Colonic mucosa (tissue), 4 donors: ENCODE measurements around the gene GRIK4. TPM values are rescaled to one million over a fixed set of nuclear protein-coding genes. Genes with fewer than 3 reads are reported as not detected.

Source experiments
- DNase-seq: peaks from one replicate; pipeline ENCODE4 v3.0.0-alpha.2; 2020
- H3K27ac ChIP-seq: fragments of 200-600 bp; one replicate; pipeline ENCODE4 v1.8.0; 2021
- H3K27me3 ChIP-seq: fragments of 200-600 bp; one replicate; pipeline ENCODE4 v1.8.0; 2021
- H3K36me3 ChIP-seq: fragments of 200-600 bp; one replicate; pipeline ENCODE4 v1.8.0; 2021
- H3K4me1 ChIP-seq: fragments of 200-600 bp; one replicate; pipeline ENCODE4 v1.8.0; 2021; ENCODE audit warnings: mild to moderate bottlenecking
- H3K4me3 ChIP-seq: fragments of 200-600 bp; one replicate; pipeline ENCODE4 v1.8.0; 2021
- H3K9ac ChIP-seq, 2 donors: one replicate each; pipeline ENCODE4 v1.7.0; 2013; ENCODE audit warnings: control low read depth in 2 of 2, low read depth in 2 of 2, low read length in 2 of 2
- H3K9me3 ChIP-seq: fragments of 200-600 bp; one replicate; pipeline ENCODE4 v1.8.0; 2021
- intact Hi-C: fragments of 100-400 bp; cut with DNase I; formaldehyde crosslinking; loops from one replicate; pipeline ENCODE4 v1.14.1; 2022
- total RNA-seq, 2 donors: library from RNA; stranded (reverse); fragmentation: NEBNext Ultra II Directional in 1 of 2; extraction: Animal tissue kit (Norgen Biotek cat#: 25700) in 1 of 2; gene quantifications; one replicate each; pipeline ENCODE4 v1.2.1, GENCODE V29; 2021
- TF ChIP-seq, protein P1 (sequence below): fragments of 200-600 bp; IDR thresholded peaks from one replicate; pipeline ENCODE4 v1.8.0; 2022; ENCODE audit warnings: antibody characterized with exemption, mild to moderate bottlenecking
- donor health status: healthy.
- donor health status: DM: no; HTN: no; CAD: no.
- donor health status: DM: no; HTN: no; CAD: no.

GRIK4 gene
- total RNA-seq, 2 donors from 2014 or later, result 0.10 to 0.21 TPM

DNA sequence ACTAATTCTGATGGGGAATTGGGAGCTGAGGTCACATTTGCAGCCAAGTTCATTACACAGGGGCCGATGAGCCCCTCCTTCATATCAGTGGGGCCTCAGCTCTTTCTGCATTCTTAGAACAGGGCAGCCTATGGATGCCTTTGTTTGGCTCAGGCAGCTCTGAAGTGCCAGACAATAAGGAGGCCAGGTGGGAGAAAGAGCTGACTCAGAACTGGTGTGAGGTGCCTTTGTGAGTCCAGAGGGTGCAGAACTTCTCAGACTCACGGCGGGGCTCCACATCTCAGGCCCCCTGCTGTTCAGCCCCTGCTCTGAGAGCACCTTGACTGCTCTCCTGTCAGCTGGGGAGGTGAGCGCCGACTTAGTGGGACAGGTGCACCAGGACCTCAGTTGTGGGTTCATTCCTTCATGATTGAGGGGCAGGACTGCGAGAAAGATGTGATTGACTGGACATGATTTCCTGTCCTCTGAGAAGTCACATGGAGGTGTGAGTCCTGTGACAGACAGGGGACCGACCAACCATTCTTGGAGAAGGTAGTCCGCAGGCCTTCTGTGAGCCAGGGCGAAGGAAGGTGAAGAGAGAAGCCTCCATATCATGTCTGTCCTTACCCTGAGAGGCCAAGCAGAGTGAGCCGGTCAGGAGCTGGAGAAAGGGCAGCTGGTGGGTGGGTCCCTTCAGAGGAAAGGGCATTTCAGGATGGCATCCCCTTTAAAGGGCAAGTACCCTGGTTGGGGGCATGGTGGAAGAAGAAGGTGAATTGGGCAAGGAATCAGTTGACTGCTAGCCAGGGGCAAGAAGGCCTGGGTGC lies 267.3 kb downstream of the GRIK4 start:
- no peaks in the 10 kb centered on the region for H3K4me1 ChIP-seq
- H3K9me3 ChIP-seq, result no peaks in the 10 kb centered on the region
- no peaks in the 10 kb centered on the region for H3K27me3 ChIP-seq
- no peaks in the 10 kb centered on the region for H3K36me3 ChIP-seq
- intact Hi-C loops, result no loop called here
- TF ChIP-seq, protein P1, sequence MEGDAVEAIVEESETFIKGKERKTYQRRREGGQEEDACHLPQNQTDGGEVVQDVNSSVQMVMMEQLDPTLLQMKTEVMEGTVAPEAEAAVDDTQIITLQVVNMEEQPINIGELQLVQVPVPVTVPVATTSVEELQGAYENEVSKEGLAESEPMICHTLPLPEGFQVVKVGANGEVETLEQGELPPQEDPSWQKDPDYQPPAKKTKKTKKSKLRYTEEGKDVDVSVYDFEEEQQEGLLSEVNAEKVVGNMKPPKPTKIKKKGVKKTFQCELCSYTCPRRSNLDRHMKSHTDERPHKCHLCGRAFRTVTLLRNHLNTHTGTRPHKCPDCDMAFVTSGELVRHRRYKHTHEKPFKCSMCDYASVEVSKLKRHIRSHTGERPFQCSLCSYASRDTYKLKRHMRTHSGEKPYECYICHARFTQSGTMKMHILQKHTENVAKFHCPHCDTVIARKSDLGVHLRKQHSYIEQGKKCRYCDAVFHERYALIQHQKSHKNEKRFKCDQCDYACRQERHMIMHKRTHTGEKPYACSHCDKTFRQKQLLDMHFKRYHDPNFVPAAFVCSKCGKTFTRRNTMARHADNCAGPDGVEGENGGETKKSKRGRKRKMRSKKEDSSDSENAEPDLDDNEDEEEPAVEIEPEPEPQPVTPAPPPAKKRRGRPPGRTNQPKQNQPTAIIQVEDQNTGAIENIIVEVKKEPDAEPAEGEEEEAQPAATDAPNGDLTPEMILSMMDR, result no peak
- DNase-seq, result no peak
- H3K4me3 ChIP-seq, result no peak overlapping the region
- no peak overlapping the region for H3K27ac ChIP-seq
- no peak overlapping the region for H3K9ac ChIP-seq

DNA sequence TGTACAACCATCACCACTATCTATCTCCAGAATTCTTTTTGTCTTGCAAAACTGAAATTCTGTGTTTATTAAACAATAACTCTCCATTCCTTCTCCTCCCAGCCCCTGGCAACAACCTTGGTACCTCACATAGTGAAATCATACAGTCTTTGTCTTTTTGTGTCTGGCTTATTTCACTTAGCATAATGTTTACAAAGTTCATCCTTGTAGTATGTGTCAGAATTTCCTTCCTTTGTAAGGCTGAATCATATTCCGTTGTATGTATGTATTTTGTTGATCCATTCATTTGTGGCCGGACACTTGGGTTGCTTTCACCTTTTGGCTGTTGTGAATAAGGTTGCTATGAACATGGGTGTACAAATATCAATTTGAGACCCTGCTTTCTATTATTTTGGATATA lies 268.7 kb downstream of the GRIK4 start:
- H3K27ac ChIP-seq, result no peak overlapping the region
- TF ChIP-seq, protein P1, result no peak
- no peaks in the 10 kb centered on the region for H3K27me3 ChIP-seq
- H3K36me3 ChIP-seq, result no peaks in the 10 kb centered on the region
- intact Hi-C loops, result no loop called here
- no peak overlapping the region for H3K9ac ChIP-seq
- H3K9me3 ChIP-seq, result no peaks in the 10 kb centered on the region
- DNase-seq, result no peak
- H3K4me1 ChIP-seq, result no peaks in the 10 kb centered on the region
- H3K4me3 ChIP-seq, result no peak overlapping the region

DNA sequence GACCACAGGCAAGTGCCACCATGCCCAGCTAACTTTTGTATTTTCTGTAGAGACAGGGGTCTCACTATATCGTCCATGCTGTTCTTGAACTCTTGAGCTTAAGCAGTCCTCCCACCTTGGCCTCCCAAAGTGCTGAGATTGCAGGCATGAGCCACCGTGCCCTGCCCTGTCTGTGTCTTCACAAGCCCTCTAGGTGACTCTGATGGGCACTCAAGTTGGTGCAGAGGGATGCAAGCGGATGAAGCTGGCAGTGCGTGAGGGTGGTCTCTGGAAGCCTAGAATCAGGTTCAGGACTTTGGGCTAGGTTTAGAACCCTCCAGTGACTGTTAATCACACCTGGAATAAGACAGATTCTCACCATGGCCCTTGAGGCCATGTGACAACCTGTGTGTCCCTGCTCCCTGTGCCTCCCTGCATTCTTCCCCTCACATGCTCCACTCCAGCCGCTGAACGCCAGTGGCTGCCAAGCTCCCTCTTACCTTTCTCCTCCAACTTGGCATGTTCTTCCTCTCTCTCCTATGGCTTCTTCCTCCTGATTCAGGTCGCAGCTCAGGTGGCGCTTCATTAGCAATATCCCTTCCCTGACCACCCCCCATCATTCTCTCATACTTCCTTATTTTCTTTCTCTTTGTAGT lies 270.1 kb downstream of the GRIK4 start:
- TF ChIP-seq, protein P1, result no peak
- no peak overlapping the region for H3K4me3 ChIP-seq
- H3K4me1 ChIP-seq, result no peaks in the 10 kb centered on the region
- intact Hi-C loops, result no loop called here
- no peak for DNase-seq
- H3K36me3 ChIP-seq, result no peaks in the 10 kb centered on the region
- H3K27ac ChIP-seq, result no peak overlapping the region
- no peak overlapping the region for H3K9ac ChIP-seq
- H3K27me3 ChIP-seq, result no peaks in the 10 kb centered on the region
- H3K9me3 ChIP-seq, result no peaks in the 10 kb centered on the region

DNA sequence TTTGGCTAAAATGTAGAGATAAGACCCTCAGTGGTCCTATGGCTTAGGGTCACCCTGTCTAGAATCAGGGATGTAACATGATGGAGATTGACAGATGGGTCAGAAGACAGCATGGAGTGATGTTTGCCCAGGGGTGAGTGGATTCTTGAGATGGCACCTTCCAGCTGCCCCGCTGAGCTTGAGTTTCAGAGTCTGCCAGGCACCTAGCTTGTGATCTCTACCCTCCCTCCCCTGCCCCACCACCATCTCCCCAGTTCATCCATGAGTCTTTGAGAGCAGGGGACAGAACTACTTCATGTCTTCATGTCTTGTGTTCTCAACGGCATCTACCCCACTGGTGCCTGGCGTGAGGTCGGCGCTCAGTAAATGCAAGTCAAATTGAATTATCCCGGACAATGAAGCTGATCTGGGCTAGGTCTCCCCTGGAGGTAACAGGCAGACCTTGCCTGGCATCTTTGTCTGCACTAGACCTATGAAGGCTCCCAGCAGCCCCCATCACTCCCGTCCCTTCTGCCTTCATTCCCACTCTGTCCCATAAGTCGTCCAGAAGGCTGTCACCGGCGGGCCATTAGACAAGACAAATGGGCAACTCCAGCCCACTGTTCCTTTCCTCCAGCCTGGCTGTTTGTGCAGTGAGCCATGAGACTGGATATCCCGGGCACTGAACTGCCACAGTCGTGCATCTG lies 273.2 kb downstream of the GRIK4 start:
- Histone ChIP-seq H3K4me3 (no peak overlapping the region), H3K27ac (no peak overlapping the region), H3K4me1 (no peaks in the 10 kb centered on the region), H3K9me3 (no peaks in the 10 kb centered on the region), H3K9ac (no peak overlapping the region), H3K27me3 (no peaks in the 10 kb centered on the region), H3K36me3 (no peaks in the 10 kb centered on the region)
- intact Hi-C loops, result no loop called here
- TF ChIP-seq, protein P1, result no peak
- DNase-seq, result no peak

DNA sequence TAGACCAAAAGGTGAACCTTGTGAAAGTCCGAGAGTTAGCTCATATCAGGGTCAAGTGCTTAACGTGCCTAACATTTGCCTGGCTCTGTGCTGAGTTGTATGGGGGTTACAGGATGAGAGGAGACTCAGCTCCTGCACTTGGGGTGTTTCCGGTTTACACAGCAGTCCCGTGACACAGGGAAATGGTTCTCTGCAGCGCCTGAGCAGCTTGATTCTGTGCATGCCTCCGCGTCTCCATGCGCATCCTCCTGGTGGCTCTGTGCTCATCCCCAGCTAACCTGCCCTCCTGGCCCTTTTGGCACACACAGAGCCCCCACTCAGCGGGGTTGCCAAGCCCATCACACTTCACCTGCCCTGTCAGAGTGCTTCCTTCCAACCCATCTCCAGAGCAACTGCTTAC lies 274.0 kb downstream of the GRIK4 start:
- intact Hi-C loops, result no loop called here
- no peak overlapping the region for H3K9ac ChIP-seq
- H3K4me1 ChIP-seq, result no peaks in the 10 kb centered on the region
- TF ChIP-seq, protein P1, result no peak
- H3K27me3 ChIP-seq, result no peaks in the 10 kb centered on the region
- no peak overlapping the region for H3K4me3 ChIP-seq
- no peak for DNase-seq
- H3K27ac ChIP-seq, result no peak overlapping the region
- no peaks in the 10 kb centered on the region for H3K36me3 ChIP-seq
- no peaks in the 10 kb centered on the region for H3K9me3 ChIP-seq
